ENCODE measurements around the gene TSHZ2.

DNA sequence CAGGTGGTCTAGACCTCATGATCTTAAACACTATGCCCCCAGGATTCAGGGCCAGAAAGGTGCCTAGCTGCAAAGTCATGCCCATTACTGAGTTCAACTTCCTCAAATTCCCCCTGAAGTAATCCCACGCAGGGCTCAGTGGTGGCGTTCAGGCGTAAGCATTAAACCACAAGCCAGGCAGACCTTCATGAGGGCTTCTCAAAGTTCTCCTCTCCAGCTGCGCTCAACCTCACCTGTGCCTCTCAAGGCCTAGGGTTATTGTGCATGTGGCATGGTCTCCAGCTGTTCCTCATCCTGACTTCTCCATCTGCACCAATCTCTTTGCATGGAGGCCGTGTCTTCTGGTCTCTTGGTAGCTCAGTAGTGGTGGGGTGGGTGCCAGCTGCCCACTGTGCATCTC, 113.6 kb downstream of the TSHZ2 start:
- TF ChIP-seq, protein P1, sequence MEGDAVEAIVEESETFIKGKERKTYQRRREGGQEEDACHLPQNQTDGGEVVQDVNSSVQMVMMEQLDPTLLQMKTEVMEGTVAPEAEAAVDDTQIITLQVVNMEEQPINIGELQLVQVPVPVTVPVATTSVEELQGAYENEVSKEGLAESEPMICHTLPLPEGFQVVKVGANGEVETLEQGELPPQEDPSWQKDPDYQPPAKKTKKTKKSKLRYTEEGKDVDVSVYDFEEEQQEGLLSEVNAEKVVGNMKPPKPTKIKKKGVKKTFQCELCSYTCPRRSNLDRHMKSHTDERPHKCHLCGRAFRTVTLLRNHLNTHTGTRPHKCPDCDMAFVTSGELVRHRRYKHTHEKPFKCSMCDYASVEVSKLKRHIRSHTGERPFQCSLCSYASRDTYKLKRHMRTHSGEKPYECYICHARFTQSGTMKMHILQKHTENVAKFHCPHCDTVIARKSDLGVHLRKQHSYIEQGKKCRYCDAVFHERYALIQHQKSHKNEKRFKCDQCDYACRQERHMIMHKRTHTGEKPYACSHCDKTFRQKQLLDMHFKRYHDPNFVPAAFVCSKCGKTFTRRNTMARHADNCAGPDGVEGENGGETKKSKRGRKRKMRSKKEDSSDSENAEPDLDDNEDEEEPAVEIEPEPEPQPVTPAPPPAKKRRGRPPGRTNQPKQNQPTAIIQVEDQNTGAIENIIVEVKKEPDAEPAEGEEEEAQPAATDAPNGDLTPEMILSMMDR (IDR thresholded peaks at IDR 0.05) = no peak
- TF ChIP-seq ZFX (IDR thresholded peaks at IDR 0.05; ENCODE audit: borderline replicate concordance) = no peak
